Thoracic aorta endothelial cell (primary cell): ENCODE results near the gene RPS24. TPM values are rescaled to one million over a fixed set of nuclear protein-coding genes. Genes with fewer than 3 reads are reported as not detected.

ENCODE experiments used
- total RNA-seq: library from RNA; depleted of rRNA; stranded (reverse); fragments of >200 nt; gene quantifications from 2 replicates; pipeline ENCODE4 v1.2.3, GENCODE V29; 2012

The RPS24 gene
- 2,760 and 3,175 TPM in 2 replicates for total RNA-seq

GRCh38 chr10:78033637-78034470 lies at the start of gene RPS24:
Gene RPS24 (plus strand): TSS chr10:78033863. CDS start chr10:78033902, 39 bp downstream.

DNA sequence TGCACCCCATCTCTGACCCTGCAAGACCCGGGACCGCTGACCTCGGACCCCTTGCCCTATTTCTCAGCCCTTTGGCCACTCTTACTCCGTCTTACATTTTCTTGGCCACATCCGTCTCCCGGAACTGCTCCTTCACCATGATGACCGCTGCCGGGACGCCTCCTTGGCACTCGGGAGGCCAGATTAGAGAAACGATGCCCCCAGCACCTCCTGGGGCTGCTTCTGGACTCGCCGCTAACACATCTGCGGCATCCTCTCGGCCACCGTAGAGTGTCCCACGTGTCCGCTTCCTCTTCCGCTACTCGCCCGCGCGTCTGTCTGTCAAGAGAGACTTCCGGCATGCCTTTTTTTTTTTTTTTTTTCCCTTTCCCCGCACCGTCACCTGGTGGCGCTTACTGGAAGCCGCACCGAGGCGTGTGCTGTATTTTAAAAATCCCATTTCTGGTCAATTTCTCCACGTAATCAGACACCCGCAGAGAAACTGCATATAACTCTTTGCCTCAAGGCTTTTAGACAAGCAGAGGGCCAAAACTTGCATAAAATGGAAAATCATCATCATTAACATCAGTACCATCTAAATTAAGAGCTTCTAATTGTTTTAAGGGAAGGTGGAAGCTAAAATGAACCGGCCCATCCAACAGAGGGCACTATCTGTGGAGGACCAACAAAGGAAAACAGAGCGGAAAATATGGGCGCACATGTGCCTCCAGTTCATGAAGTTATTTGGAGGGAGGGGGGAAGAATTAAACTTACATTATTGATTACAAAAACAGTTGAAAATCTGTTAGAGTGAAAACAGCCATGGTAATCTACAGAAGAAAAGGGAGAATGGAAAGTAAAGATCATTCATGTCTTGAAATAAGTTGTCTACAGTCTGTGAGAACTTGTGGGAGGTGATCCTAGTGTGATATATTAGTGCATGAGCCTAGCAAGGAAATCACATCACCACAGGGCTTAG lies 4.1 kb upstream of the RPS24 start, which contains the start of gene POLR3A:
POLR3A (minus strand) TSS at position 247 of the 958 bp plus-strand sequence; CDS start at position 139, 108 bp downstream.

Other genes with a start within 250 kb of the RPS24 start
- gene DLG5, start 107.1 kb upstream of the RPS24 start, total RNA-seq = 13.4 and 18.6 TPM in 2 replicates
- 29.4 and 30.2 TPM in 2 replicates for gene POLR3A, start 4.3 kb upstream of the RPS24 start, total RNA-seq